Activated CD4-positive, alpha-beta T cell treated with anti-CD3 and anti-CD28 coated beads for 36 hours (primary cell): Measurements from ENCODE around the gene WDR73. TPM values are rescaled to one million over a fixed set of nuclear protein-coding genes. Genes with fewer than 3 reads are reported as not detected.
"Not testable (repeated sequence)": the region's sequence is repeated elsewhere in the genome, so short reads cannot be mapped to it uniquely, and the experiment has no call there.

Experiments used
- ATAC-seq: fragments of 200-7000 bp; cut with Tn5 transposase; one replicate; pipeline ENCODE4 v1.10.0; 2021; ENCODE audit warnings: mild to moderate bottlenecking, moderate library complexity
- CTCF ChIA-PET: fragments of 350-600 bp; sonication (Branson Sonifier 250); formaldehyde crosslinking; loops from one replicate; lab custom pipeline; 2021; ENCODE audit warnings: antibody characterized with exemption; lab: Charles Lee
- POLR2A ChIA-PET: fragments of 350-600 bp; sonication (Branson Sonifier 250); formaldehyde crosslinking; loops from one replicate; lab custom pipeline; 2021; ENCODE audit warnings: antibody characterized with exemption, inconsistent platforms; lab: Charles Lee
- DNase-seq: peaks from one replicate; pipeline ENCODE4 v3.0.0-alpha.2; 2020
- H3K27ac Mint-ChIP-seq: one replicate; pipeline ENCODE4 v1.8.0; 2021; ENCODE audit warnings: mixed read lengths
- H3K27me3 Mint-ChIP-seq: one replicate; pipeline ENCODE4 v1.8.0; 2021; ENCODE audit warnings: mixed read lengths
- H3K36me3 Mint-ChIP-seq: one replicate; pipeline ENCODE4 v1.8.0; 2021; ENCODE audit warnings: low read depth, mixed read lengths
- H3K4me1 Mint-ChIP-seq: one replicate; pipeline ENCODE4 v1.8.0; 2021; ENCODE audit warnings: mixed read lengths
- H3K4me3 Mint-ChIP-seq: one replicate; pipeline ENCODE4 v1.8.0; 2021; ENCODE audit warnings: mild to moderate bottlenecking, moderate library complexity, mixed read lengths
- H3K9me3 Mint-ChIP-seq: one replicate; pipeline ENCODE4 v1.8.0; 2021; ENCODE audit warnings: low read depth, mixed read lengths
- intact Hi-C, 2 experiments: fragments of 100-400 bp; cut with DNase I in 1 of 2; cut with micrococcal nuclease in 1 of 2; formaldehyde crosslinking; loops; one replicate each; pipeline versions ENCODE4 v1.14.2 to v1.15.1; 2022 to 2024; cut with DNase I, micrococcal nuclease
- total RNA-seq, 2 experiments: library from RNA; stranded (reverse); gene quantifications; one replicate each; pipeline ENCODE4 v1.2.3, GENCODE V29; 2021

WDR73 gene
- total RNA-seq: 10 to 100 TPM; 12.4 to 13.3 TPM

DNA sequence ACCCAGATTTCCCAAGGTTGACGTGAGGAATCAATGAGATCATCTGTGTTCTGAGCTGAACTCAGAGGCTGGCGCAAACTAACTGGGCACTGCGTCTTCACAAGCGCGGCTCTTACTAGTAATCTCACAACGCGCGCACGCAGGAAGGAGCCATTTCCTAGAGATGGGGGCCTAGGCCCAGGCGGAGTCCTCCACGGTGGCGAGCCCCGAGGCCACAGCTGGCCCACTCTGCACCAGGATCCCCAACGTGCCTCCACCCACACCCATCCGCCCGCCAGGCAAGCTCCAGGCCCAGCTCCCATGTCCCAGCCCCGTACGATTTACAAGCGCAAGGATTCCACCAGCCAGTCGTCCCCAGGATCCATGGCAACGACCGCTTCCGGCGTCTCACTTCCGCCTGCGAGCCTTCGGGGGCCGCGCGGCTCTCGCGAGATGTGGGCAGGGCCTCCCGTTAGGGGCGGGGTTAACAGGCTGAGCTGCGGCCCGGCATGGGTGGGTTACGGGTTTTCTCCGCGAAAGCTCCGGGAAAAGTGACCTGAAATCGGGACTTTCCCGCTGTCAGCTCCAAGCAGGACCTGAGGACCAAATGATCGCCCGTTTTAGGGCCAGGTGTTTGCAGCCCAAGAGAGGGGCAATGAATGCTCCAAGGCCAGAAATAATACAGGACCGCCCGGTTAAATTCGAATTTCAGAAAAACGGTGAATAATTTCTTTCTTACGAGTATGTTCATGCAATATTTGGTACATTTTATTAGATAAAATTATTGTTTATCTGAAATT, at the start of gene WDR73:
Gene WDR73 (minus strand): TSS at position 374 of the 779 bp plus-strand sequence. CDS start 9 bp downstream, at position 365.
- Mint-ChIP-seq H3K27ac (peak within 1 kb of the TSS; percentile 93), H3K9me3 (no peaks in the 10 kb centered on the region), H3K36me3 (peaks cover 13% of the 10 kb centered on the region), H3K4me3 (peak within 1 kb of the TSS; percentile 93), H3K27me3 (no peaks in the 10 kb centered on the region), H3K4me1 (peaks cover 37% of the 10 kb centered on the region)
- intact Hi-C loops: loop anchor here (1.0 to 2.0 kb wide), 13 partner anchors 15 to 327 kb away; partner anchors contain the start of genes SEC11A (in 2 of the 2), ZNF592 (in 2 of the 2) and PDE8A (in 1 of the 2)
- ATAC-seq (peak; percentile 83), DNase-seq (peak; percentile 99)
- POLR2A ChIA-PET: interaction anchor here (0.8 to 1.5 kb wide), 7 partner anchors 18 to 327 kb away, joined by 3 to 6 read pairs (median 4); partner anchors contain the start of gene SEC11A
- CTCF ChIA-PET: interaction anchor here (0.6 to 2.4 kb wide), 20 partner anchors 9 to 327 kb away, joined by 3 to 7 read pairs (median 4); partner anchors contain the start of genes ALPK3 and SEC11A

DNA sequence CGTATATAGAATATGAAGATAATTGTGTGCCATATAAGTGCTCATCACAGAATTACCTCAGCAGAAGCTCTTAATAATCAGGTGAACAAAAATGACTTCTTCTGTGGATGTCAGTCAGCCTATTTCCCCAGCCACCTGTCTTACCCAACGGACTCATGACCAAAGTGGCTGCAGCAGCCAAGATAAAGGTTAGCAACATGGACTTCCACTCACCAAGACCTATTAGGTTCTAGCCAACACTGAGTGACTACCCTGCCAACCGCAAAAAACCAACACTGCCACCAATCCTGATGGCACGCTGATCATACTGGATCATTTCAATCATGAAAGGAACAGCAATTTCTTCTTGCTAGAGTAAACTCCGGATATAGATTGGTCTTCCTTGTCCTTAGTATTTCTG, 49.7 kb upstream of the WDR73 start:
- Mint-ChIP-seq H3K4me3 (no peak overlapping the region), H3K27me3 (no peaks in the 10 kb centered on the region), H3K4me1 (peaks cover 61% of the 10 kb centered on the region), H3K27ac (no peak overlapping the region), H3K36me3 (peaks cover 19% of the 10 kb centered on the region), H3K9me3 (no peaks in the 10 kb centered on the region)
- POLR2A ChIA-PET: no interaction called here
- intact Hi-C loops: no loop called here
- CTCF ChIA-PET: interaction anchor here (0.7 to 1.8 kb wide), 3 partner anchors 9 to 48 kb away, joined by 3 to 4 read pairs (median 3); partner anchors contain the start of gene SEC11A
- DNase-seq (no peak), ATAC-seq (no peak)

DNA sequence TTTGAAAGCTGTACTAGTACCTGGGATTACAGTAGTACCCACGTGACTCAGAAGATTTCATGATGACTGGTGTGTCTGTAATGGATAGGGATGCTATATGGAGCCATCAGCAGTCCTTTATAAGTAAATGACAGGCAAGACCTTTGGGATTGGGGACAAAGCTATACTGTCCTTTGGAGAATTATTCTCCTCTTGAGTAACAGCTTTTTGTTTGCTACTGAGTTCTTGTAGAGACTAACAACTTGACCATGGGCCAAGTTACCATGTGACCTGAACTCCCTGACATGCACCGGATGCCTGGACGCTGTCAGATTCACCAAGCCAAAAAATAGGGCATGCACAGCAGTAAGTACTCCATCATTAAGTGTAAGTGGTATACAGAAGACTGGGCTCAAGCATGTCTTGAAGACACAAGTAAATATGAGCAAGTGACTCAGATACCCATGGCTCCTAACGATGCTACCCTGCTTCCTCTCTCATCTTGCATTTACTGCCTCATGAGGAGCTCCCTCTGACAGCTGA, 48.9 kb upstream of the WDR73 start:
- intact Hi-C loops: no loop called here
- POLR2A ChIA-PET: interaction anchor here (0.7 kb wide), 1 partner anchor 34 kb away, joined by 9 read pairs; no protein-coding TSS in a partner anchor
- DNase-seq (no peak), ATAC-seq (peak; percentile 63)
- H3K9me3 Mint-ChIP-seq: no peaks in the 10 kb centered on the region
- peaks cover 12% of the 10 kb centered on the region for H3K36me3 Mint-ChIP-seq
- H3K27ac Mint-ChIP-seq: no peak overlapping the region
- H3K4me1 Mint-ChIP-seq: peaks cover 60% of the 10 kb centered on the region
- no peak overlapping the region for H3K4me3 Mint-ChIP-seq
- no peaks in the 10 kb centered on the region for H3K27me3 Mint-ChIP-seq
- CTCF ChIA-PET: interaction anchor here (0.6 to 1.8 kb wide), 5 partner anchors 10 to 68 kb away, joined by 3 to 4 read pairs (median 4); no protein-coding TSS in a partner anchor

DNA sequence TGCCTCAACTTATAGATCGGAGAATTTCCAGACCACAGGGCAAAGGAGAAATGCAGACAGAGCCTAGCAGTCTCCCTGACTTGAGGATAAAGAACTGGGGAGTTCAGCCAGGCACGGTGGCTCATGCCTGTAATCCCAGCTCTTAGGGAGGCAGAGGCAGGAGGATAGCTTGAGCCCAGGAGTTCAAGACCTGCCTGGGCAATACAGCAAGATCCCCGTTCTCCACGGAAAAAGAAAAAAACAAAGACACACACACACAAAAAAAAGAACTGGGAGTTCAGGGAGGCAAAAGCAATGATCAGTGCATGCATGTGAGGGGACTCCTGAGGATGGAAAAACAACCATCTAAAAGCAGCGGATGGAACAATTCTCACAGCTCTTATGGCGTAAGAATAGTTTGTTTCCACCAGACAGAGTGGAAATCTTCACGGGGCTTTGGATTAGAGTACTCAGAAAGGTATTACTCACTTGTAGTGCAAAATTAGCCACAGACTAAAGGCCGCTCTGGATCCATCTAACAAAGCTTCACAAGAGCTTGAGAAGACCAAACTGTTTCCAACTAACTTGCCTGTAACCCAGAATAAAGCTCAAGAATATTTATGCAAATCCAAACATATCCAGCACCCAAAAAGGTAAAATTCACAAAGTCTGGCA, 45.6 kb upstream of the WDR73 start:
- Mint-ChIP-seq H3K4me3 (peak overlapping the region; percentile 13), H3K27ac (peak overlapping the region; percentile 76), H3K27me3 (no peaks in the 10 kb centered on the region), H3K9me3 (no peaks in the 10 kb centered on the region), H3K36me3 (peaks cover 10% of the 10 kb centered on the region), H3K4me1 (peaks cover 63% of the 10 kb centered on the region)
- peak; percentile 76 for ATAC-seq
- intact Hi-C loops: no loop called here
- DNase-seq: peak; percentile 24
- ChIA-PET POLR2A (interaction anchor here (0.6 kb wide), 1 partner anchor 108 kb away, joined by 3 read pairs; no protein-coding TSS in a partner anchor), CTCF (no interaction called here)

DNA sequence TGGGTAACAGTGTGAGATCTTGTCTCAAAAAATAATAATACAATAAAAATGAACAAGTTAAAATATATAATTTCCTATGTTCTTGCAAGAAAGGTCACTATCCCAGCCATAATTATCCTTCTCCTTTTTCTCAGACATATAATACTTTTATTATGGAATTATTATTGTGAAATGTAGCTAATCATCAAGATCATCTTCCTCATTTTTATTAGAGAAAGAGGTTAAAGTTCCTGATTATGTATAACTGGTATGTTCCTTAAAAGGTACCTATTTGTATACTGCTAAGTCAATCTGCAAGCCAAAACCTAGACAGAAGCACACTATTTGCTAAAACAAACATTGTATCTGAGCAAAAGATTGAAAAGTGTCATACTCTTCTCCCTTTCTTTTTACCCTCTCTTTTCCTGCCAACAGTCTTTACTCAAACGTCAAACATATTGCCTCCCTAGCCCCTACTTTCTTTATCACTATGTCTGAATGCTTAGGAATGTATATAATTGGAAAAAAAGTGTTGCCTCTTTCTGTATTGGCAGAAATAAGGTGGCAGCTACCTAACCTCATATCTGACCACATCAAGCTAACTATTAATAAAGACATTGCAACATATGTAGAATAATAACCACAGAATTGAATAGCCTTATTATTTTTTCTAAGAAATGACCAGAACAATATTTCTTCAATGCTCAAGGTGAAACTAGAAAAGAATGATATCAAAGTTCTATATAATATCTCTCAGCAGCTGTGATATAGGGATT, 43.3 kb upstream of the WDR73 start:
- CTCF ChIA-PET: interaction anchor here (0.7 to 1.0 kb wide), 5 partner anchors 26 to 375 kb away, joined by 3 to 5 read pairs (median 4); no protein-coding TSS in a partner anchor

DNA sequence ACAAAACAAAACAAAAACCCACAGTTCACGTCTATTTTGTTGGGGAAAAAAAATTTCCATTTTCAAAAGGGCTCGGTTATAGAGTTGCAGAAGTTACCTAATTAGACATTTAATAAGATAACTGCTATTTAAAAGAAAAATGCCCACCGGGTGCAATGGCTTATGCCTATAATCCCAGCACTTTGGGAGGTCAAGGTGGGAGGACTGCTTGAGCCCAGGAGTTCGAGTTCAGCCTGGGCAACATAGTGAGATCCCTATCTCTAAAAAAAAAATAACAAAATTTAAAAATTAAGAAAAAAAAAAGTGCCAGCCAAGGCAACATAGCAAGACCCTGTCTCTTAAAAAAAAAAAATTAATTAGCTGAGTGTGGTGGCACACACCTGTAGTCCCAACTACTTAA, 42.7 kb upstream of the WDR73 start:
- CTCF ChIA-PET: interaction anchor here (1.0 kb wide), 1 partner anchor 51 kb away, joined by 4 read pairs; no protein-coding TSS in a partner anchor
- no peak for ATAC-seq
- H3K27ac Mint-ChIP-seq: no peak overlapping the region
- no peaks in the 10 kb centered on the region for H3K27me3 Mint-ChIP-seq
- POLR2A ChIA-PET: no interaction called here
- intact Hi-C loops: no loop called here
- peaks cover 7% of the 10 kb centered on the region for H3K36me3 Mint-ChIP-seq
- no peak overlapping the region for H3K4me3 Mint-ChIP-seq
- H3K9me3 Mint-ChIP-seq: no peaks in the 10 kb centered on the region
- peaks cover 49% of the 10 kb centered on the region for H3K4me1 Mint-ChIP-seq
- DNase-seq: no peak

More for the DNA sequence above, 43.3 kb upstream of the WDR73 start:
- Mint-ChIP-seq H3K27ac (no peak overlapping the region), H3K9me3 (no peaks in the 10 kb centered on the region), H3K4me1 (peaks cover 46% of the 10 kb centered on the region), H3K36me3 (peaks cover 7% of the 10 kb centered on the region), H3K27me3 (no peaks in the 10 kb centered on the region), H3K4me3 (no peak overlapping the region)
- ATAC-seq (no peak), DNase-seq (no peak)
- POLR2A ChIA-PET: no interaction called here
- intact Hi-C loops: no loop called here

DNA sequence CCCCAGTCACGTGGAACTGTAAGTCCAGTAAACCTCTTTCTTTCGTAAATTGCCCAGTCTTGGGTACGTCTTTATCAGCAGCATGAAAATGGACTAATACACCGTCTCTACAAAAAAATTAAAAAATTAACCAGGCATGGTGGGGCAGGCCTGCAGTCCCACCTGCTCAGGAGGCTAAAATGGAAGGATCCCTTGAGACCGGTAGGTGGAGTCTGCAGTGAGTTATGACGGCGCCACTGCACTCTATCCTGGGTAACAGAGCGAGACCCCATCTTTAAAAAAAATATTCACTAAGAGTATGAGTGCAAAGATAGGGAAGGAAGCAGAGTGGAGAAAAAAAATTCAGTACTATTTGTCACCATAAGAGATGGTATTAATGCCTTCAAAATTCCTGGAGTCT, 36.3 kb upstream of the WDR73 start:
- H3K27me3 Mint-ChIP-seq: no peaks in the 10 kb centered on the region
- H3K27ac Mint-ChIP-seq: no peak overlapping the region
- intact Hi-C loops: no loop called here
- peaks cover 36% of the 10 kb centered on the region for H3K36me3 Mint-ChIP-seq
- peaks cover 16% of the 10 kb centered on the region for H3K4me1 Mint-ChIP-seq
- ChIA-PET CTCF (no interaction called here), POLR2A (no interaction called here)
- H3K4me3 Mint-ChIP-seq: no peak overlapping the region
- DNase-seq (no peak), ATAC-seq (no peak)
- H3K9me3 Mint-ChIP-seq: no peaks in the 10 kb centered on the region

DNA sequence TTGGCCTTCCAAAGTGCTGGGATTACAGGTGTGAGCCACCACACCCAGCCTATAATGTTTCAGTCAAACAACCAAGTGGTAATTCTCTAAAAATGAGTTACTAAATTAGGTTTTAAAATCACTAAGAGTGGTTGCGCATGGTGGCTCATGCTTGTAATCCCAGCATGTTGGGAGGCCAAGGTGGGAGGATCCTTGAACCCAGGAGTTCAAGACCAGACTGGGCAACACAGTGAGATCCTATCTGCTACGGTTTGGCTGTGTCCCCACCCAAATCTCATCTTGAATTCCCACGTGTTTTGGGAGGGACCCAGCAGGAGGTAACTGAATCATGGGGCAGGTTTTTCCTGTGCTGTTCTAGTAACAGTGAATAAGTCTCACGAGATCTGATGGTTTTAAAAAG, 35.8 kb upstream of the WDR73 start:
- ATAC-seq: no peak
- POLR2A ChIA-PET: no interaction called here
- Mint-ChIP-seq H3K9me3 (no peaks in the 10 kb centered on the region), H3K36me3 (peaks cover 40% of the 10 kb centered on the region), H3K27ac (no peak overlapping the region), H3K27me3 (no peaks in the 10 kb centered on the region), H3K4me3 (no peak overlapping the region), H3K4me1 (peaks cover 17% of the 10 kb centered on the region)
- intact Hi-C loops: no loop called here
- no peak for DNase-seq
- CTCF ChIA-PET: no interaction called here

DNA sequence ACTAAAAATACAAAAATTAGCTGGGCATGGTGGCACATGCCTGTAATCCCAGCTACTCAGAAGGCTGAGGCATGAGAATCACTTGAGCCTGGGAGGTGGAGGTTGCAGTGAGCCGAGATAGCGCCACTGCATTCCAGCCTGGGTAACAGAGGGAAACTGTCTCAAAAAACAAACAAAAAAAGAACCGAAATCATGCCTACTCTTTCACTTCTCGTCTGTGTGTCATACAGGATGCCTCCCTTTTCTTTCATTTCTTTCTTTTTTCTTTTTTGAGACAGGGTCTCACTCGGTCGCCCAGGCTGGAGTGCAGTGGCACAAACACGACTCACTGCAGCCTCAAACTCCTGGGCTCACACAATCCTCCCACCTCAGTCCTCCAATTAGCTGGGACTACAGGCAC, 32.4 kb upstream of the WDR73 start:
- H3K9me3 Mint-ChIP-seq, POLR2A ChIA-PET, H3K27me3 Mint-ChIP-seq, DNase-seq, intact Hi-C loops, ATAC-seq, H3K4me3 Mint-ChIP-seq: not testable (repeated sequence)
- Mint-ChIP-seq H3K4me1 (peaks cover 27% of the 10 kb centered on the region), H3K36me3 (peaks cover 56% of the 10 kb centered on the region), H3K27ac (peak overlapping the region; percentile 11)
- CTCF ChIA-PET: interaction anchor here (0.6 kb wide), 1 partner anchor 86 kb away, joined by 4 read pairs; the partner anchor contains the start of gene ZSCAN2

DNA sequence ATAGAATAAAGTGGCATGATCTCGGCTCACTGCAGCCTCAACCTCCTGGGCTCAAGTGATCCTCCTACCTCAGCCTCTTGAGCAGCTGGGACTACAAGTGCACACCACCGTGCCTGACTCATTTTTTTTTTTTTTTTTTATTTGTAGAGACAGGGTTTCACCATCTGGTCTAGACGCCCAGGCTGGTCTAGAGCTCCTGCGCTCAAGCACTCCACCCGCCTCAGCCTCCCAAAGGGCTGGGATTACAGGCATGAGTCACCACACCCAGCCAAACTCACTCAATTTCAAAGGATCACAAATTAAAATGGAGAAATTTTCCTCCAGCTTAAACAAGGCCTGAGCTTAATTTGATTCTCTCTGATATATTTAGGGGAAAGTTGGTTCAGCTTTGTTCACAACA, 31.2 kb upstream of the WDR73 start:
- POLR2A ChIA-PET: no interaction called here
- Mint-ChIP-seq H3K9me3 (no peaks in the 10 kb centered on the region), H3K4me3 (no peak overlapping the region), H3K4me1 (peaks cover 28% of the 10 kb centered on the region), H3K27ac (peak overlapping the region; percentile 37), H3K36me3 (peaks cover 53% of the 10 kb centered on the region), H3K27me3 (no peaks in the 10 kb centered on the region)
- CTCF ChIA-PET: interaction anchor here (0.6 to 1.0 kb wide), 3 partner anchors 9 to 57 kb away, joined by 3 to 4 read pairs (median 3); no protein-coding TSS in a partner anchor
- DNase-seq (no peak), ATAC-seq (no peak)
- intact Hi-C loops: no loop called here
